ENCODE data around the gene BPNT1.
"Not testable (repeated sequence)": the region's sequence is repeated elsewhere in the genome, so short reads cannot be mapped to it uniquely, and the experiment has no call there.

DNA sequence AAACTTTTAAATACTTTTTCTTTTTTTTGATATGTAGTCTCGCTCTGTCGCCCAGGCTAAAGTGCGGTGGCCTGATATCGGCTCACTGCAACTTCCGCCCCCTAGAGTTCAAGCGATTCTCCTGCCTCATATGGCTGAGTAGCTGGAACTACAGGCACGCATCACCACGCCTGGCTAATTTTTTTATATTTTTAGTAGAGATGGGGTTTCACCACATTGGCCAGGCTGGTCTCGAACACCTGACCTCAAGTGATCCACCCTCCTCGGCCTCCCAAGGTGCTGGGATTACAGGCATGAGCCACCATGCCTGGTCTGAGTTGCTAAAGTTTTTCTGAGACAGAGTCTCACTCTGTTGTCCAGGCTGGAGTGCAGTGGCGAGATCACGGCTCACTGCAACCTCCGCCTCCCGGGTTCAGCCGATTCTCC is 3.3 kb downstream of the BPNT1 start:
- TF ChIP-seq, protein P1, sequence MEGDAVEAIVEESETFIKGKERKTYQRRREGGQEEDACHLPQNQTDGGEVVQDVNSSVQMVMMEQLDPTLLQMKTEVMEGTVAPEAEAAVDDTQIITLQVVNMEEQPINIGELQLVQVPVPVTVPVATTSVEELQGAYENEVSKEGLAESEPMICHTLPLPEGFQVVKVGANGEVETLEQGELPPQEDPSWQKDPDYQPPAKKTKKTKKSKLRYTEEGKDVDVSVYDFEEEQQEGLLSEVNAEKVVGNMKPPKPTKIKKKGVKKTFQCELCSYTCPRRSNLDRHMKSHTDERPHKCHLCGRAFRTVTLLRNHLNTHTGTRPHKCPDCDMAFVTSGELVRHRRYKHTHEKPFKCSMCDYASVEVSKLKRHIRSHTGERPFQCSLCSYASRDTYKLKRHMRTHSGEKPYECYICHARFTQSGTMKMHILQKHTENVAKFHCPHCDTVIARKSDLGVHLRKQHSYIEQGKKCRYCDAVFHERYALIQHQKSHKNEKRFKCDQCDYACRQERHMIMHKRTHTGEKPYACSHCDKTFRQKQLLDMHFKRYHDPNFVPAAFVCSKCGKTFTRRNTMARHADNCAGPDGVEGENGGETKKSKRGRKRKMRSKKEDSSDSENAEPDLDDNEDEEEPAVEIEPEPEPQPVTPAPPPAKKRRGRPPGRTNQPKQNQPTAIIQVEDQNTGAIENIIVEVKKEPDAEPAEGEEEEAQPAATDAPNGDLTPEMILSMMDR (IDR thresholded peaks at IDR 0.05): peak; percentile 73
- TF ChIP-seq EZH2 (IDR thresholded peaks at IDR 0.05; ENCODE audit: borderline replicate concordance, insufficient read depth, low read depth, low read length, poor library complexity, severe bottlenecking): not testable (repeated sequence)
